Activated naive CD8-positive, alpha-beta T cell treated with anti-CD3 and anti-CD28 coated beads, Interleukin-2, amount 50 U/mL, for 16 hours (primary cell): Measurements from ENCODE around the gene TANGO2.

Experiments
- DNase-seq: peaks from one replicate; pipeline ENCODE4 v3.0.0-alpha.2; 2020; ENCODE audit warnings: low read depth, low spot score

TANGO2 gene

GRCh38 chr22:20011993-20012740 lies 8.7 kb upstream of the TANGO2 start:
- no peak for DNase-seq

- DNase-seq, result no peak
Measured at GRCh38 chr22:20012741-20013331, 8.1 kb upstream of the TANGO2 start.

- DNase-seq, result peak; percentile 11
Measured at GRCh38 chr22:20013382-20013871, 7.5 kb upstream of the TANGO2 start.

GRCh38 chr22:20014526-20015186 lies 6.3 kb upstream of the TANGO2 start:
- no peak for DNase-seq

- DNase-seq, result no peak
Measured at GRCh38 chr22:20015187-20015625, 5.7 kb upstream of the TANGO2 start.

GRCh38 chr22:20015971-20016733 lies 4.8 kb upstream of the TANGO2 start:
- no peak for DNase-seq

GRCh38 chr22:20016734-20017621 lies 3.9 kb upstream of the TANGO2 start, which contains the start of gene ARVCF:
Gene ARVCF (minus strand): TSS chr22:20016823. CDS start chr22:19990794, 26,029 bp downstream.
- peak; percentile 80 for DNase-seq

- no peak for DNase-seq
Measured at GRCh38 chr22:20017622-20017958, 3.3 kb upstream of the TANGO2 start.

GRCh38 chr22:20018001-20018400 lies 2.9 kb upstream of the TANGO2 start:
- no peak for DNase-seq

GRCh38 chr22:20019661-20020532 lies 1.0 kb upstream of the TANGO2 start:
- no peak for DNase-seq

- no peak for DNase-seq
Measured at GRCh38 chr22:20021196-20022181, 579 bp downstream of the TANGO2 start.

GRCh38 chr22:20022231-20022977 lies 1.5 kb downstream of the TANGO2 start:
- no peak for DNase-seq

- DNase-seq, result no peak
Measured at GRCh38 chr22:20022978-20023613, 2.2 kb downstream of the TANGO2 start.

GRCh38 chr22:20024225-20024624 lies 3.3 kb downstream of the TANGO2 start:
- DNase-seq, result no peak

- DNase-seq, result no peak
Measured at GRCh38 chr22:20024650-20025397, 3.9 kb downstream of the TANGO2 start.

GRCh38 chr22:20025401-20026203 lies 4.7 kb downstream of the TANGO2 start:
- DNase-seq, result no peak
